Peyer's patch (tissue), 4 donors: ENCODE data around the gene NEAT1.

Experiments used
- POLR2A ChIP-seq, 2 donors: fragments of 450-650 bp; IDR thresholded peaks; one replicate each; pipeline ENCODE4 v1.5.1; 2017; ENCODE audit warnings: antibody characterized with exemption in 2 of 2, mild to moderate bottlenecking in 2 of 2, moderate library complexity in 2 of 2
- TF ChIP-seq, protein P1 (sequence below), 6 experiments: fragments of 450-650 bp in 4 of 6; fragments of 200-600 bp in 2 of 6; sonication (generic) in 1 of 6; IDR thresholded peaks; one replicate each; pipeline ENCODE4 v1.5.1; 2017 to 2019; ENCODE audit warnings: antibody characterized with exemption in 6 of 6, mild to moderate bottlenecking in 3 of 6, moderate library complexity in 1 of 6

DNA sequence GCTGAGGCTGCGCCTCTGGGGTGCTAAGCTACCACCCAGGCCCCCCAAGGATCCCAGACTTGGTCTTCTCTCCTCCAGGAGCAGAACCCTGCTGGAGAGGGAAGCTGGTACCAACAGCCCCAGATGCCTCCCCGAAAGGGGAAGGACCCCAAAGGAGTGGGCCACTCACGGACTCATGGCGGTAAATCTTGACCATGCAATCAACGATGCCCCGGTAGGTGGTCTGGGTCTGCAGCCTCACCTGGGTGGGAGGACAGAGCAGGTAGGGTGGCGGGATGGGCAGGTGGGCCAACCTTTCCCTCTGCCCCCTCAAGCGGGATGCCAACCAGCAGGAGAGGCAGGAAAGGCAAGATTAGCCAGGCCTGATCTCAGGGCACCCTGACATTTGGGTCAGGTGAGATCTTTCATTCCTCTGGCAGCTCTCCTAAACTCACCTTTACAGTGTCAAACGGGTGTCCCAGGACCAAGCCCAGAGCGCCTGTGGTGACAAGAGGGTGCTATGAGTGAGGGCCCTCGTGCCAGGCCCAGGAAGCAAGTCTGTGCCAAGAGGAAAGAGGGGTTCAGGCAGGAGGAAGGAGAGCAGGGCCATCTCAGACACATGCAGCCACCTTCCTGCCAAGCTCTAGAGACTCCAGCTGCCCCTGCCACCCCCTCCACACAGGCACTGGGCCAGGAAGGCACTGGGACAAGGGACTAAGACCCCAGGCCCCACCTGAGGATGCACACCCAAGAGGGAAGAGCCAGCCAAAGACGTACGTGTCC lies 42.7 kb upstream of the NEAT1 start:
- TF ChIP-seq POLR2A (IDR thresholded peaks at IDR 0.05), result no peak
- TF ChIP-seq, protein P1, sequence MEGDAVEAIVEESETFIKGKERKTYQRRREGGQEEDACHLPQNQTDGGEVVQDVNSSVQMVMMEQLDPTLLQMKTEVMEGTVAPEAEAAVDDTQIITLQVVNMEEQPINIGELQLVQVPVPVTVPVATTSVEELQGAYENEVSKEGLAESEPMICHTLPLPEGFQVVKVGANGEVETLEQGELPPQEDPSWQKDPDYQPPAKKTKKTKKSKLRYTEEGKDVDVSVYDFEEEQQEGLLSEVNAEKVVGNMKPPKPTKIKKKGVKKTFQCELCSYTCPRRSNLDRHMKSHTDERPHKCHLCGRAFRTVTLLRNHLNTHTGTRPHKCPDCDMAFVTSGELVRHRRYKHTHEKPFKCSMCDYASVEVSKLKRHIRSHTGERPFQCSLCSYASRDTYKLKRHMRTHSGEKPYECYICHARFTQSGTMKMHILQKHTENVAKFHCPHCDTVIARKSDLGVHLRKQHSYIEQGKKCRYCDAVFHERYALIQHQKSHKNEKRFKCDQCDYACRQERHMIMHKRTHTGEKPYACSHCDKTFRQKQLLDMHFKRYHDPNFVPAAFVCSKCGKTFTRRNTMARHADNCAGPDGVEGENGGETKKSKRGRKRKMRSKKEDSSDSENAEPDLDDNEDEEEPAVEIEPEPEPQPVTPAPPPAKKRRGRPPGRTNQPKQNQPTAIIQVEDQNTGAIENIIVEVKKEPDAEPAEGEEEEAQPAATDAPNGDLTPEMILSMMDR (IDR thresholded peaks at IDR 0.05), result no peak
